ENCODE measurements around the gene UMAD1. TPM values are rescaled to one million over a fixed set of nuclear protein-coding genes. Genes with fewer than 3 reads are reported as not detected.

The UMAD1 gene
- total RNA-seq, 1 donor from 2014 or later = 10.0 TPM

- TF ChIP-seq, protein P1, sequence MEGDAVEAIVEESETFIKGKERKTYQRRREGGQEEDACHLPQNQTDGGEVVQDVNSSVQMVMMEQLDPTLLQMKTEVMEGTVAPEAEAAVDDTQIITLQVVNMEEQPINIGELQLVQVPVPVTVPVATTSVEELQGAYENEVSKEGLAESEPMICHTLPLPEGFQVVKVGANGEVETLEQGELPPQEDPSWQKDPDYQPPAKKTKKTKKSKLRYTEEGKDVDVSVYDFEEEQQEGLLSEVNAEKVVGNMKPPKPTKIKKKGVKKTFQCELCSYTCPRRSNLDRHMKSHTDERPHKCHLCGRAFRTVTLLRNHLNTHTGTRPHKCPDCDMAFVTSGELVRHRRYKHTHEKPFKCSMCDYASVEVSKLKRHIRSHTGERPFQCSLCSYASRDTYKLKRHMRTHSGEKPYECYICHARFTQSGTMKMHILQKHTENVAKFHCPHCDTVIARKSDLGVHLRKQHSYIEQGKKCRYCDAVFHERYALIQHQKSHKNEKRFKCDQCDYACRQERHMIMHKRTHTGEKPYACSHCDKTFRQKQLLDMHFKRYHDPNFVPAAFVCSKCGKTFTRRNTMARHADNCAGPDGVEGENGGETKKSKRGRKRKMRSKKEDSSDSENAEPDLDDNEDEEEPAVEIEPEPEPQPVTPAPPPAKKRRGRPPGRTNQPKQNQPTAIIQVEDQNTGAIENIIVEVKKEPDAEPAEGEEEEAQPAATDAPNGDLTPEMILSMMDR (IDR thresholded peaks at IDR 0.05; ENCODE audit: unreplicated experiment) = no peak
- no peaks in the 10 kb centered on the region for H3K9me3 Mint-ChIP-seq
- no peaks in the 10 kb centered on the region for H3K4me1 Mint-ChIP-seq
- H3K27me3 Mint-ChIP-seq (ENCODE audit: low read depth) = peaks cover 3% of the 10 kb centered on the region
- no peak overlapping the region for H3K27ac Mint-ChIP-seq
- H3K36me3 Mint-ChIP-seq = no peaks in the 10 kb centered on the region
- DNase-seq (ENCODE audit: low spot score in 2 of 2, unreplicated experiment in 2 of 2) = no peak
- H3K4me3 Mint-ChIP-seq = no peak overlapping the region
Observed at GRCh38 chr7:7620236-7620635, 20.3 kb upstream of the UMAD1 start.

GRCh38 chr7:7620644-7621210 lies 19.8 kb upstream of the UMAD1 start:
- Mint-ChIP-seq H3K9me3 (peaks cover 2% of the 10 kb centered on the region), H3K27me3 (ENCODE audit: low read depth) (peaks cover 3% of the 10 kb centered on the region), H3K27ac (no peak overlapping the region), H3K4me1 (no peaks in the 10 kb centered on the region), H3K36me3 (peaks cover under 1% of the 10 kb centered on the region), H3K4me3 (no peak overlapping the region)
- TF ChIP-seq, protein P1 (IDR thresholded peaks at IDR 0.05; ENCODE audit: unreplicated experiment) = no peak
- DNase-seq (ENCODE audit: low spot score in 2 of 2, unreplicated experiment in 2 of 2) = no peak

DNA sequence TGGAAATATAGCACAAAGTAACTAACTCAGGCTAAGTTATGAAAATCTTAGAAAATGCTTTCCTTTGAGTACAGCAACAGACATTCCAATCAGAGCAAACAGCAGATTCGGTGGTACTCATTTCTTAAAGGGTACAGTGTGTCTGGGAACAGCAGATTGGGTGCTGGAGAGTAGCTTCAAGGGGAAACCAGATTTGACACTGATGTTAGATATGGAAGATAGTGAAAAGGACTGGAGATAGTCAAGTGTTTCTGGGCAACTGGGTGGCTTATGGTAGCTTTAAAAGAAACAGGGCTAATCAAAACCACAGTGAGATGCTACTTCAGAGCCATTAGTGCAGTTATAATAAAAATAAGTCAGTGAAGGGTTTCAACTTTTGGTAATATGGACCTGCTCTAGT lies 12.1 kb upstream of the UMAD1 start:
- Mint-ChIP-seq H3K4me1 (no peaks in the 10 kb centered on the region), H3K9me3 (peaks cover 29% of the 10 kb centered on the region), H3K4me3 (no peak overlapping the region), H3K36me3 (peaks cover 4% of the 10 kb centered on the region), H3K27ac (no peak overlapping the region), H3K27me3 (ENCODE audit: low read depth) (no peaks in the 10 kb centered on the region)
- TF ChIP-seq, protein P1 (IDR thresholded peaks at IDR 0.05; ENCODE audit: unreplicated experiment) = no peak
- no peak for DNase-seq (ENCODE audit: low spot score in 2 of 2, unreplicated experiment in 2 of 2)

- H3K27ac Mint-ChIP-seq = no peak overlapping the region
- DNase-seq (ENCODE audit: low spot score in 2 of 2, unreplicated experiment in 2 of 2) = no peak
- H3K9me3 Mint-ChIP-seq = peaks cover 27% of the 10 kb centered on the region
- TF ChIP-seq, protein P1 (IDR thresholded peaks at IDR 0.05; ENCODE audit: unreplicated experiment) = no peak
- H3K4me3 Mint-ChIP-seq = no peak overlapping the region
- no peaks in the 10 kb centered on the region for H3K4me1 Mint-ChIP-seq
- no peaks in the 10 kb centered on the region for H3K27me3 Mint-ChIP-seq (ENCODE audit: low read depth)
- peaks cover 3% of the 10 kb centered on the region for H3K36me3 Mint-ChIP-seq
Observed at GRCh38 chr7:7630626-7631329, 9.8 kb upstream of the UMAD1 start.

- Mint-ChIP-seq H3K27me3 (ENCODE audit: low read depth) (no peaks in the 10 kb centered on the region), H3K4me1 (peaks cover 22% of the 10 kb centered on the region), H3K36me3 (peaks cover 3% of the 10 kb centered on the region), H3K9me3 (no peaks in the 10 kb centered on the region), H3K27ac (peak overlapping the region; percentile 98), H3K4me3 (peak overlapping the region; percentile 96)
- no peak for DNase-seq (ENCODE audit: low spot score in 2 of 2, unreplicated experiment in 2 of 2)
- TF ChIP-seq, protein P1 (IDR thresholded peaks at IDR 0.05; ENCODE audit: unreplicated experiment) = no peak
Observed at GRCh38 chr7:7639421-7639820, 1.1 kb upstream of the UMAD1 start.
